Germinal center (tissue), 1 donor: ENCODE results near the gene PEX13.
A peak's percentile ranks its signal among the peaks of the same experiment; 100 is the strongest.
"Not testable (repeated sequence)": the region's sequence is repeated elsewhere in the genome, so short reads cannot be mapped to it uniquely, and the experiment has no call there.

Experiments used
- DNase-seq: peaks from one replicate; pipeline ENCODE4 v3.0.0; 2012; ENCODE audit warnings: mixed read lengths, low spot score

Gene PEX13

GRCh38 chr2:61017556-61018317, at the start of gene PEX13, which contains the start of gene PUS10:
PEX13 (plus strand) TSS chr2:61017720; CDS start chr2:61017760, 40 bp downstream.
PUS10 (minus strand) TSS chr2:61018255; CDS start chr2:61011890, 6,365 bp downstream.
- peak; percentile 75 for DNase-seq

GRCh38 chr2:60972889-60973656, 44.4 kb upstream of the PEX13 start:
- peak; percentile 22 for DNase-seq

- DNase-seq, result no peak
Observed at GRCh38 chr2:60973705-60974104, 43.8 kb upstream of the PEX13 start.

GRCh38 chr2:60974652-60975051, 42.9 kb upstream of the PEX13 start:
- DNase-seq, result no peak

- no peak for DNase-seq
Observed at GRCh38 chr2:60976256-60976850, 41.2 kb upstream of the PEX13 start.

GRCh38 chr2:60976875-60977561, 40.5 kb upstream of the PEX13 start:
- no peak for DNase-seq

GRCh38 chr2:60977562-60977895, 40.0 kb upstream of the PEX13 start:
- DNase-seq, result no peak

- DNase-seq, result peak; percentile 19
Observed at GRCh38 chr2:60979231-60979630, 38.3 kb upstream of the PEX13 start.

- no peak for DNase-seq
Observed at GRCh38 chr2:60980071-60980815, 37.3 kb upstream of the PEX13 start.

GRCh38 chr2:60982066-60982465, 35.5 kb upstream of the PEX13 start:
- DNase-seq, result not testable (repeated sequence)

- peak; percentile 16 for DNase-seq
Observed at GRCh38 chr2:60984720-60985119, 32.8 kb upstream of the PEX13 start.

- DNase-seq, result no peak
Observed at GRCh38 chr2:60987041-60987440, 30.5 kb upstream of the PEX13 start.

- not testable (repeated sequence) for DNase-seq
Observed at GRCh38 chr2:60987656-60988055, 29.9 kb upstream of the PEX13 start.

GRCh38 chr2:60989259-60989658, 28.3 kb upstream of the PEX13 start:
- DNase-seq, result no peak

- DNase-seq, result no peak
Observed at GRCh38 chr2:60991644-60992043, 25.9 kb upstream of the PEX13 start.

- peak; percentile 66 for DNase-seq
Observed at GRCh38 chr2:60992985-60993392, 24.5 kb upstream of the PEX13 start.

GRCh38 chr2:60994131-60994530, 23.4 kb upstream of the PEX13 start:
- DNase-seq, result no peak

- DNase-seq, result peak; percentile 48
Observed at GRCh38 chr2:60998628-60999545, 18.6 kb upstream of the PEX13 start.

GRCh38 chr2:61005736-61006135, 11.8 kb upstream of the PEX13 start:
- no peak for DNase-seq

- no peak for DNase-seq
Observed at GRCh38 chr2:61006486-61007105, 10.9 kb upstream of the PEX13 start.
